MCF 10A (cell line): ENCODE data around the gene TMEM87B. TPM values are rescaled to one million over a fixed set of nuclear protein-coding genes. Genes with fewer than 3 reads are reported as not detected.

Experiments
- BruUV-seq: library from RNA; stranded (reverse); fragments of 400-500 nt; replicated peaks from 2 replicates; lab custom pipeline; 2021; lab: Mats Ljungman, UMichigan
- CTCF ChIA-PET: fragments of 300-600 bp; sonication (Branson Sonifier 250); formaldehyde crosslinking; extraction: SDS; loops from one replicate; lab custom pipeline; 2021; ENCODE audit warnings: antibody characterized with exemption, inconsistent platforms; lab: Yijun Ruan, JAX
- POLR2A ChIA-PET: fragments of 300-600, 350-650 bp; sonication (Branson Sonifier 250); formaldehyde crosslinking; extraction: SDS; loops from one replicate; lab custom pipeline; 2020; ENCODE audit warnings: antibody characterized with exemption, inconsistent platforms; lab: Yijun Ruan, JAX
- DNase-seq: peaks from one replicate; pipeline ENCODE4 v3.0.0-alpha.2; 2018; ENCODE audit not compliant: unreplicated experiment
- H3K27ac Mint-ChIP-seq: one replicate; pipeline ENCODE4 v1.8.0; 2022; ENCODE audit warnings: mild to moderate bottlenecking, low read depth, mixed read lengths; ENCODE audit not compliant: unreplicated experiment
- H3K27me3 Mint-ChIP-seq: one replicate; pipeline ENCODE4 v1.8.0; 2022; ENCODE audit warnings: mixed read lengths; ENCODE audit not compliant: insufficient read depth, unreplicated experiment
- H3K36me3 Mint-ChIP-seq: one replicate; pipeline ENCODE4 v1.8.0; 2022; ENCODE audit warnings: mild to moderate bottlenecking, moderate library complexity, mixed read lengths; ENCODE audit not compliant: insufficient read depth, unreplicated experiment
- H3K4me1 Mint-ChIP-seq: one replicate; pipeline ENCODE4 v1.8.0; 2022; ENCODE audit warnings: mixed read lengths; ENCODE audit not compliant: insufficient read depth, unreplicated experiment
- H3K4me3 Mint-ChIP-seq: one replicate; pipeline ENCODE4 v1.8.0; 2022; ENCODE audit warnings: mild to moderate bottlenecking, moderate library complexity, mixed read lengths; ENCODE audit not compliant: unreplicated experiment
- H3K9me3 Mint-ChIP-seq: one replicate; pipeline ENCODE4 v1.8.0; 2022; ENCODE audit warnings: mixed read lengths; ENCODE audit not compliant: unreplicated experiment
- intact Hi-C: fragments of 100-400 bp; cut with micrococcal nuclease; formaldehyde crosslinking; loops from 2 replicates; pipeline ENCODE4 v1.14.1; 2022
- total RNA-seq: library from RNA; stranded (reverse); gene quantifications from 2 replicates; pipeline ENCODE4 v1.2.3, GENCODE V29; 2022
- TF ChIP-seq, protein P1 (sequence below): fragments of 200-600 bp; IDR thresholded peaks from one replicate; pipeline ENCODE4 v1.8.0; 2022; ENCODE audit warnings: antibody characterized with exemption, mild to moderate bottlenecking; ENCODE audit not compliant: unreplicated experiment

The TMEM87B gene
- total RNA-seq, 1 experiment from 2014 or later, result 29.1 TPM

DNA sequence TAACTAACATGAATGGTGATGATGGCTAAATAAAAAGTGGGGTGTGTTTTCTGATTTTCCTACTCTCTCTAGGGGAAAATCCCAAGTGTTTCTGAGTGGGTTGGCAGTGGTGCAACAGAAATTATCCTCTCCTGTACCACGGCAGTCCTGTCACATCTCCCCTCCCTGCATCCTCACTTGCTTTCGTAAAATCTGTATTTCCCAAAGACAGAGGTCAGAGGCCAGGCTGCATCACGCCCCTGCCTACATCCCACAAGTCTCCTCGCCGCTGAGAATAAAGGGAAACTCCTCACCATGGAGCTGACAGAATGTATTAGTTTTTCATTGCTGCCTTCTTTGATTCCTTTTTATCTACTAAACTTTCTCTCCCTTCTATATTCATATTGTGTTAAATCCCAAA is 96.2 kb downstream of the TMEM87B start:
- CTCF ChIA-PET, result no interaction called here
- BruUV-seq, result no TSS peak
- Mint-ChIP-seq H3K27ac (peak overlapping the region; percentile 8), H3K4me1 (peaks cover 10% of the 10 kb centered on the region), H3K36me3 (no peaks in the 10 kb centered on the region), H3K27me3 (no peaks in the 10 kb centered on the region), H3K4me3 (no peak overlapping the region), H3K9me3 (no peaks in the 10 kb centered on the region)
- POLR2A ChIA-PET, result no interaction called here
- intact Hi-C loops, result no loop called here
- TF ChIP-seq, protein P1, sequence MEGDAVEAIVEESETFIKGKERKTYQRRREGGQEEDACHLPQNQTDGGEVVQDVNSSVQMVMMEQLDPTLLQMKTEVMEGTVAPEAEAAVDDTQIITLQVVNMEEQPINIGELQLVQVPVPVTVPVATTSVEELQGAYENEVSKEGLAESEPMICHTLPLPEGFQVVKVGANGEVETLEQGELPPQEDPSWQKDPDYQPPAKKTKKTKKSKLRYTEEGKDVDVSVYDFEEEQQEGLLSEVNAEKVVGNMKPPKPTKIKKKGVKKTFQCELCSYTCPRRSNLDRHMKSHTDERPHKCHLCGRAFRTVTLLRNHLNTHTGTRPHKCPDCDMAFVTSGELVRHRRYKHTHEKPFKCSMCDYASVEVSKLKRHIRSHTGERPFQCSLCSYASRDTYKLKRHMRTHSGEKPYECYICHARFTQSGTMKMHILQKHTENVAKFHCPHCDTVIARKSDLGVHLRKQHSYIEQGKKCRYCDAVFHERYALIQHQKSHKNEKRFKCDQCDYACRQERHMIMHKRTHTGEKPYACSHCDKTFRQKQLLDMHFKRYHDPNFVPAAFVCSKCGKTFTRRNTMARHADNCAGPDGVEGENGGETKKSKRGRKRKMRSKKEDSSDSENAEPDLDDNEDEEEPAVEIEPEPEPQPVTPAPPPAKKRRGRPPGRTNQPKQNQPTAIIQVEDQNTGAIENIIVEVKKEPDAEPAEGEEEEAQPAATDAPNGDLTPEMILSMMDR, result no peak
- DNase-seq, result no peak

DNA sequence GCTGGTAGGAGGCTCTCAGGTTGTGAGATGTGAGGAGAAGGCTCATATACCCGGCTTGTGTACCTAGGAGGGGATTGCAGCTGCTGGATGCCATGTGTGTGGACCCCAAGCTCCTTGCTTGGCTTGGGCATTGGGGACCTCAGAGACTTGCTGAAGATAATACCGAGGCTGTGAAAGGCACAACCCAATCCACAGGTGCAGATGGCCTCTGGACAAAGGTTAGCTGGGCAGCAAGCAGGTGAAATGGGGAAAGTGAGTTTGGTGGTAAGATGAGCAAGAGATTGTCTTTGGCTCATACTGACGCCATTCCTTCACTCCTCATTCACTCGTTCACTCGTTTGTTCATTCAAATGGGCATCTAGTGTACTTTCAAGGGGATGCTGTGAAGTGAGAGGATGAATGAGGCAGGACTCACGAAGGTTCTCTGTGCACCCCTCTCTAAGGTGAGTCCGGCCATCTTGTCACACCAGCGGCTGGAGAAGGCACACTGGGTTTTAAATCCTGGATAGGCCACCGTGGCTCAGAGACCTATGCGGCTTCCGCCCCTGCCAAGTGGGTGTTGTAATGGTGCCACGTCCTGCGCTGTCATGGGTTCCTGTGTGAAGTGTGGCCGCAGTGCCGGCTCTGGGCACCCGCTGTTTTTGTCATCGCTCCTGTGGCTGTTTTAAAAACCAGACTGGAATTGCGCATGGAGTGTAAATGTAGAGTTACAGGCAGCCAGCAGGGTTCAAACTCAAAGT is 96.8 kb downstream of the TMEM87B start:
- intact Hi-C loops, result no loop called here
- no TSS peak for BruUV-seq
- H3K27ac Mint-ChIP-seq, result no peak overlapping the region
- ChIA-PET CTCF (no interaction called here), POLR2A (no interaction called here)
- peaks cover 10% of the 10 kb centered on the region for H3K4me1 Mint-ChIP-seq
- H3K9me3 Mint-ChIP-seq, result no peaks in the 10 kb centered on the region
- DNase-seq, result no peak
- H3K36me3 Mint-ChIP-seq, result no peaks in the 10 kb centered on the region
- H3K4me3 Mint-ChIP-seq, result no peak overlapping the region
- no peaks in the 10 kb centered on the region for H3K27me3 Mint-ChIP-seq
- TF ChIP-seq, protein P1, result no peak

DNA sequence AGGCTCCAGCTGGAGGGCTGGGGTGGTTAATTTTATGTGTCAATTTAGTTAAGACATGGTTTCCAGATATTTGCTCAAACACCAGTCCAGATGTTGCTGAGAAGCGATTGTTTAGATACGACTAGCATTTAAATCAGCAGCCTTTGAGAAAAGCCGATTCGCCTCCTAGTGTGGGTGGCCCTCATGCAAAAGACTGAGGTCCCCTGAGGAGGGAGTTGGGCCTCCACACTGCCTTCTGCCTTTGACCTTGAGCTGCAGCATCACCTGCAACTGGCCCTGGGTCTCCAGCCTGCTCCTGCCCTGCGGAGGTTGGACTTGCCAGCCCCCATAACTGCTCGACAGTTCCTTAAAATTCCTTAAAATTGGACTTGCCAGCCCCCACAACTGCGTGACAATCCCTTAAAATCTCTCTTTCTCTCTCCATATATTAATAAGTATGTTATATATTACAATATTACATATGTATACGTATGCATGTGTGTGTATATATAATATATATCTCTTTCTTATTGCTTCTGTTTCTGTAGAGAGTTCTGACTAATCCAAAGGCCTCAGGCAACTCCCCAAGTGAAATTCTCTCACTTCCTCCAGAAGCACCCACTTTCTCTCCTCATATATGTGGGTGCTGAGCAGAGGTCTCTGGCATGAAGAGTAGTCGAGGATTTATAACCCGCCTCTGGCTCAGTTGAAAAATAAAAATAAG is 97.6 kb downstream of the TMEM87B start:
- POLR2A ChIA-PET, result interaction anchor here (0.6 kb wide), 1 partner anchor 17 kb away, joined by 3 read pairs; no protein-coding TSS in a partner anchor
- H3K9me3 Mint-ChIP-seq, result no peaks in the 10 kb centered on the region
- H3K36me3 Mint-ChIP-seq, result peaks cover 5% of the 10 kb centered on the region
- intact Hi-C loops, result no loop called here
- peaks cover 10% of the 10 kb centered on the region for H3K4me1 Mint-ChIP-seq
- no peak overlapping the region for H3K27ac Mint-ChIP-seq
- TF ChIP-seq, protein P1, result no peak
- CTCF ChIA-PET, result no interaction called here
- DNase-seq, result no peak
- no TSS peak for BruUV-seq
- no peak overlapping the region for H3K4me3 Mint-ChIP-seq
- no peaks in the 10 kb centered on the region for H3K27me3 Mint-ChIP-seq

GRCh38 chr2:112153179-112153490 is 98.1 kb downstream of the TMEM87B start:
- ChIA-PET POLR2A (interaction anchor here (0.6 kb wide), 1 partner anchor 16 kb away, joined by 3 read pairs; no protein-coding TSS in a partner anchor), CTCF (no interaction called here)
- DNase-seq, result no peak
- no peak overlapping the region for H3K27ac Mint-ChIP-seq
- H3K9me3 Mint-ChIP-seq, result no peaks in the 10 kb centered on the region
- H3K4me3 Mint-ChIP-seq, result no peak overlapping the region
- H3K36me3 Mint-ChIP-seq, result peaks cover 6% of the 10 kb centered on the region
- BruUV-seq, result no TSS peak
- peaks cover 10% of the 10 kb centered on the region for H3K4me1 Mint-ChIP-seq
- H3K27me3 Mint-ChIP-seq, result no peaks in the 10 kb centered on the region
- TF ChIP-seq, protein P1, result no peak
- intact Hi-C loops, result no loop called here
